NCI-H1417 (cell line): ENCODE results near the gene ATAD3A.
"Not testable (repeated sequence)": the region's sequence is repeated elsewhere in the genome, so short reads cannot be mapped to it uniquely, and the experiment has no call there.

ENCODE experiments used
- DNase-seq, 3 experiments: peaks; one replicate each; lab custom pipeline; 2025; lab: John Stamatoyannopoulos, UW

The ATAD3A gene

DNA sequence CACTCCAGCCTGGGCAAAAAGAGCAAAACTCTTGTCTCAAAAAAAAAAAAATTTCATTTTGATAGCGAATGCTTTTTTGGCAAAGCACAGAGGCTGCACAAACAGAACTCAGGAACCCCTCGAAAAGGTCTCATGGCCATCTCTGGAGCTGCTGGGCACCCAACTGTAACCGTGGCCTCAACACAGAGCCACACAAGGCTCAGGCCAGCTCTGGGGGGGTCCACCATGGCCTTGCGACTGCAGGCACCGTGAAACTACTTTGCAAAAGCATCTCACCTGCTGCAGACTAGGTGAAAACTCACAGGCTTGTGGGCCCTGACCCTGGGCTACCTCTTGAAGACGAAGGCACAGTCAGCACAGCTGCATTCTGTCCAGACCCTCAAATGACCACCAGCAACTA, 44.5 kb downstream of the ATAD3A start:
- no peak for DNase-seq

DNA sequence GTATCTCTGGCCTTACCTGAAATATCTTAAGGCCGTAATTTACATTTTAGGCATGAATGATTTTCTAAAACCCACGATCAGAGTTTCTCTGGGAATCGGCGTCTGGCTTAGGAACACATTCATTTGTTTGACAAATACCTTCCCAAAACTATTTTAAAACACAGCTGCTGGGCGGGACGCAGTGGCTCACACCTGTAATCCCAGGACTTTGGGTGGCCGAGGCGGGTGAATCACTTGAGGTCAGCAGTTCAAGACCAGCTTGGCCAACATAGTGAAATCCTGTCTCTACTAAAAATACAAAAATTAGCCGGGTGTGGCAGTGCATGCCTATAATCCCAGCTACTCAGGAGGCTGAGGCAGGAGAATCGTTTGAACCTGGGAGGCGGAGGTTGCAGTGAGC, 45.0 kb downstream of the ATAD3A start:
- DNase-seq = not testable (repeated sequence)

DNA sequence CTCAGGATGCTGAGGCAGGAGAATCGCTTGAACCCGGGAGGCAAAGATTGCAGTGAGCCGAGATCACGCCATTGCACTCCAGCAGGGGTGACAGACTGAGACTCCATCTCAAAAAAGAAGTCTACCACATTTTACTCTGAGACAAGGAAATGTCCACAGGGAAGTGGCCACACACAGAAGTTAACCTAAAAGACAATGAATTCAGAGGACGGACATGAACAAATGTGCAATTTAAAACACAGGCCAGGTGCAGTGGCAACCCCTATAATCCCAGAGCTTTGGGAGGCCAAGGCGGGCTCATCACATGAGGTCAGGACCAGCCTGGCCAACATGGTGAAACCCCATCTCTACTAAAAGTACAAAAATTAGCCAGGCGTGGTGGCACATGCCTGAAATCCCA, 45.7 kb downstream of the ATAD3A start:
- DNase-seq = not testable (repeated sequence)

DNA sequence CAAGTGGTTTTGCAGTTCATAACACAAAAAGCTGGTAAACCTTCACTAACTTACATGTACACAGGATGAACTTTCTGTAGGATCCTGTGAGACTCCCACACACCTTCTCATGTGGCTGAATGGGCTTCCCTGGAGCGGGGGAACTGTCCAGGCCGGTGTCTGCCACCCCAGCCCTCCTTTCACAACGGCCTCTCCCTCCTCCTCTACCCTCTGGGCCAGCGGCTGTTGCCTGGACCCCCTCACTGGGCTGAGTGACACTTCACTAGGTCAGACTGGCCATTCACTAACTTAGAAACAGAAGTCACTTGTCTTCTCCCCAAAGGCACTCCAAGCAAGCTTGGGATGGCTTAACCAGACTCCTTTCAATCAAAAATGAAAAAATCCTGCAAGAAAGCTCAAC, 46.6 kb downstream of the ATAD3A start:
- DNase-seq = no peak

DNA sequence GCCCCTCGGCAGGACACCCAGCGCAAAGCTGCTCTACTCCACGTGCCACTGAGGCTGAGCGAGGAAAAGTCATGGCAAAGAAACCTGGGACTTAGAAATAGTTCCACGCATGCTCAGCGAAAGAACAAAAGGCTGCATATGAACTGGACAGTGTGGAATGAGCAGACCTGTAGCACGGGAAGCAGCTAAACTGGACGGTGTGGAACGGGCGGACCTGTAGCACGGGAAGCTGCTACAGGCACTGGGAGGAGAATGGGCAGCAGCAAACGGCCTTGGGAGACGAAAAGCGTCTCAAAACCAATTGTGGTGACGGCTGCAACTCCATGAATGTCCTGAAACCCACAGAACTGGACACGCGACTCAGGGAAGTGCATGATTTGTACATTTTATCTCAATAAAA, 47.1 kb downstream of the ATAD3A start:
- no peak for DNase-seq

DNA sequence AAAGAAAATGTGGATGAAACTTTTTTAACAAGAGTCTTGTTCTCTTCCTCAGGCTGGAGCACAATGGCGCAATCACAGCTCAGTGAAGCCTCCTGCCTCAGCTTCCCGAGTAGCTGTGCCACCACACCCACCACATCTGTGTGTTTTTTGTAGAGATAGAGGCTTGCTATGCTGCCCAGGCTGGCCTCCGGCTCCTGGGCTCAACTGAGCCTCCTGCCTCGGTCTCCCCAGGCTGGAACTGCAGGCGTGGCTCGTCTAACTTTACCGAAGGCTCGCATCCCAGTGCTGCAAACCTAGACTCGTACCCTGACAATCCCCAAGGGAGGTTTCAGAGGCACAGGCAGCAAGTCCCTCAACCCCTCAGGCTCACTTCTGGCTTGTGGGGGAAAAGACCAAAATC, 48.2 kb downstream of the ATAD3A start:
- no peak for DNase-seq

GRCh38 chr1:1561801-1562470, 50.0 kb downstream of the ATAD3A start:
- no peak for DNase-seq

GRCh38 chr1:1562556-1563195, 50.7 kb downstream of the ATAD3A start:
- DNase-seq = no peak

- DNase-seq = no peak
Measured at GRCh38 chr1:1563688-1564087, 51.7 kb downstream of the ATAD3A start.

DNA sequence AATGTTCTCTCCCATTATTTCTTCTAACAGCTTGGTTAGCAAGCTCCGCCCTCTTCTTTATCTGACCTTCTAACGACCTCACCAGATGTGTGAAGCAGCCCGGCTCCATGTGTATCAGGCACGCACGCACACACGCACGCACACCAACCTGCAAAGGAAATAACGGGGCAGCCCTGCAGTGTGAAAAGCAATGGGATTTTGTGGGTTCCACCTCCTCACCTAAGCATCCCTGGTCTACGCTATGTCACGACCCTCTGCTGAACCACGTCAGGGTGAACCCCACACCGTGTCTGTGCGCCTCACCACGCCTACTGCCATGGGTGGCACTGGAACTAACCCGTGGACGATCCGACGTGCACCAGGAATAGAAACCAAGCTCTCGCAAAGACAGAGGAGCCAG, 52.3 kb downstream of the ATAD3A start:
- DNase-seq = no peak

DNA sequence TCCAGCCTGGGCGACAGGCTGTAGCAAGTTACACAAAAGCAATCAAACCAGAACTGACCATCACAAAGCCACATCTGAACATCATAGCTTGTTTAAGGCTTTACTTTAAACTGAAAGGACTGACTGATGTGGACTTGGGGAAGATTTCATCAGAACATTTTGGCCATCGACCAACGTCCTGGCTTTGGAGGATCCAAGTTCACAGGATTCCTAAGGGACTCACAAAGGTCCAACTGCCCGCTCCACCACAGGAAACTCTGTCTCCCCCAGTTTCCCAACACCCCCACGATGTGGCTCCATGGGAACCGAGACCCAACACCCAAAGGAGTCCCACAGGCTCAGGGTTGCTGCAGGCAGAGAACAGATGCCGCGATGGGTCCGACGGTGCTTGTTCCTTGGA, 53.4 kb downstream of the ATAD3A start:
- no peak for DNase-seq

DNA sequence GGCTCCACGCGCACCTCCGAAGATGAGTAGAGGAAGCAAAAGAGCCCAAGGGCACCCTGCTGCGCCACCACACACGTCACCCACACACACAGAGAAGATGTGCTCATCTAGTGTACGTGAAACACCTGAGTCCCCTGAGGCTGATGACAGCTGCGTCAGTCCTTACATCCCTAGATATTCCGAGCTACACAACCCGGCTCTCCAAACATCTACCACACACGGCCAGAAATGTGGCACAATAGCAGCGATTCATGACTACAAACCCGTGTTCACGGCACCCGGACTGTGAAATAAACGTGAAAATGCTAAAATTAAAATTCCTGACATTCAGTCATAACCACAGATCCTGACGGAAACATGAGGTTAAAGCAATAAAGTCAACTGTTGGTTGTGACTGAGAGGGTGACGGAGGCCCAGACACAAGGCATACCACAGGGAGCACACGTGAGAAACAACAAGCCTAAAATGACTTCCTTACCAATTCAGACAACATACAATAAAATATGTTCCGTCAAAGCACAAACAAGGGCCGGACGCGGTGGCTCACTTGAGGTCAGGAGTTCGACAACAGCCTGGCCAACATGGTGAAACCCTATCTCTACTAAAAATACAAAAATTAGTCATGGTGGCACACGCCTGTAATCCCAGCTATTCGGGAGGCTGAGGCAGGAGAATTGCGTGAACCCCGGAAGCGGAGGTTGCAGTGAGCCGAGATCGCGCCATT, 55.4 kb downstream of the ATAD3A start:
- DNase-seq = no peak

DNA sequence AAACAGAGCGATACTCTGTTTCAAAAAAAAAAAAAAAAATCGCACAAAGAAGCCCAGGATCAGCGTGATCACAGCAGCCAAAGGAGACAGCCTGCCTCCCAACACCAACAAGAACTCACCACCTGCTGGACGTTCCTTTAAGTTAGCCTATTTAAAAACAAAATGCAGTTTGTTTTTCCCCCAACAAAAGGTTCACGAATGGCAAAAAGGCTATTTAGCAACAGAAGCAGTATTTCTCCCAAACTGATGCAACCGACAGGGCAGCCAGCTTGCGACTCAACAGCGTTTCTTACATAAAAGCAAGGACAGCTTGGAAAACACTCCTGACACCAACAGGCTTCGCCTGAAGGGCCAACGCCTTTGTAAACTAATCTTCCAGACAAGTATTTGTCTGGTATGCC, 55.9 kb downstream of the ATAD3A start:
- no peak for DNase-seq

DNA sequence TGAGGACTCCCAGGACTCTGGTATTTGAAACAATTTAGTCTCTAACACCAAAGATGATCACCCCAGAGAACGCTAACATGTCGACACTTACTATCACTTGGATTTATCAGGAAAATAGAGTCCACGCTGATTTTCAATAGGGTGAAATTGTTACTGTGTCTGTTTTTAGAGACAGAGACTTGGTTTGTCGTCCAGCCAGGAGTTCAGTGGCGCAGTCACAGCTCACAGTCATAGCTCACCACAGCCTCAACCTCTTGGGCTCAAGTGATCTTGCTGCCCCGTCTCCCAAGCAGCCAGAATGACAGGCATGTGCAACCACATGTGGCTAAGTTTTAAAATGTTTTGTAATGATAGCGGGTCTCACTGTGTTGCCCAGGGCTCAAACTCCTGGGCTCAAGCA, 57.4 kb downstream of the ATAD3A start:
- DNase-seq = no peak

- DNase-seq = peak; percentile 84 to 88 (median 86)
Measured at GRCh38 chr1:1573843-1574720, 62.1 kb downstream of the ATAD3A start.

- DNase-seq = peak; percentile 90 to 97 (median 92)
Measured at GRCh38 chr1:1574721-1575537, 63.0 kb downstream of the ATAD3A start, which contains the start of gene SSU72. TSS of gene SSU72 (minus strand) at chr1:1574863. CDS start at chr1:1574557, 306 bp downstream.

- no peak for DNase-seq
Measured at GRCh38 chr1:1577367-1578011, 65.5 kb downstream of the ATAD3A start.

GRCh38 chr1:1578371-1578940, 66.5 kb downstream of the ATAD3A start:
- DNase-seq = no peak

DNA sequence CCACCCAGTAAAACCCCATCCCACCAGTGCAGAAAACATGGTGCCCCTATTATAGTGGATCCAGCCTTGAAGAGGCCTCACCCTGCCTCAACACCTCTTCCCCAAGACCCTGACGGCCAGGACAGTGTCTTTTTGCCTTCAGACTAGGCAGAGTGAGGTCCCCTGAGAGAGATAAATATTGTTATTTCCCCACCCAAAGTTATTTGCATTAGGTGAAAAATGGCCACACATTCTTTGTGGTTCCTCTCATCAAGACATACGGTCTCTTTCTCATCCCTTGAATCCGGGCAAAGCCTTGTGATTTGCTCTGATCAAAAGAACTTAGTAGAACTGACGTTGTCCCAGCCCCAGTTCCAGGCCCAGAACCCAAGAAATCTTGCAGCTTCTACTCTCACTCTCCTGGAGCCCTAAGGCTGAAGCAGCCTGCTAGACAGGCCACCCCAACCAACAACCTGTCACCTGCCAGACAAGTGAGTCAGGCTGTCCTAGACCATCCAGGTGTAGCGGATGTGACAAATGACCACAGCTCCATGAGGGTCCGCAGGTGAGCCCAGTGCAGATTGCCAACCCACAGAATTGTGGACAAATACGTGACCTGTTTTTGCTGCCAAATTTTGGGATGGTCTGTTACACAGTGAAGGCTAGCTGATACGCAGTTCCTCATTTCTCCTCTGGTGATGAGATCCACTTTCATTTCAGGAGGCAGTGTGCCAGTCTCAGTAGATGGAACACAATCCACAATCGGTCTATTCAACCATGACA, 70.8 kb downstream of the ATAD3A start:
- no peak for DNase-seq
